Karpas-422 (cell line): Measurements from ENCODE around the gene LCE7A. TPM values are rescaled to one million over a fixed set of nuclear protein-coding genes. Genes with fewer than 3 reads are reported as not detected.

Experiments
- DNase-seq: peaks from one replicate; pipeline ENCODE4 v3.0.0-alpha.2; 2015
- H2AFZ ChIP-seq: fragments of 200-600 bp; sonication (generic); 2 replicates; pipeline ENCODE4 v1.6.1; 2014; ENCODE audit warnings: antibody characterized with exemption, low read length, mixed read lengths
- H3K27ac ChIP-seq: fragments of 200-600 bp; sonication (generic); 2 replicates; pipeline ENCODE4 v1.5.1; 2014; ENCODE audit warnings: mild to moderate bottlenecking, low read length, moderate library complexity
- H3K27me3 ChIP-seq: fragments of 200-600 bp; sonication (generic); 2 replicates; pipeline ENCODE4 v1.6.1; 2014; ENCODE audit warnings: low read length, mixed read lengths
- H3K36me3 ChIP-seq: fragments of 200-600 bp; sonication (generic); 2 replicates; pipeline ENCODE4 v1.6.1; 2014; ENCODE audit warnings: low read length, mixed read lengths; ENCODE audit not compliant: insufficient read depth
- H3K4me1 ChIP-seq: fragments of 200-600 bp; sonication (generic); 2 replicates; pipeline ENCODE4 v1.6.1; 2014; ENCODE audit warnings: mild to moderate bottlenecking, low read length, mixed read lengths
- H3K4me2 ChIP-seq: fragments of 200-600 bp; sonication (generic); 2 replicates; pipeline ENCODE4 v1.6.1; 2014; ENCODE audit warnings: low read length, low read depth, mild to moderate bottlenecking; ENCODE audit not compliant: poor library complexity, severe bottlenecking
- H3K4me3 ChIP-seq: fragments of 200-600 bp; sonication (generic); 2 replicates; pipeline ENCODE4 v1.5.1; 2014; ENCODE audit warnings: mild to moderate bottlenecking, antibody characterized with exemption, low read length, mixed read lengths
- H3K79me2 ChIP-seq: fragments of 200-600 bp; sonication (generic); 2 replicates; pipeline ENCODE4 v1.6.1; 2014; ENCODE audit warnings: mild to moderate bottlenecking, low read length, mixed read lengths
- H3K9ac ChIP-seq: fragments of 200-600 bp; sonication (generic); 2 replicates; pipeline ENCODE4 v1.6.0; 2014; ENCODE audit warnings: low read length
- H3K9me2 ChIP-seq: fragments of 200-600 bp; sonication (generic), shearing (Covaris generic); replicated peaks from 2 replicates; pipeline ENCODE4 v1.6.0; 2014; ENCODE audit warnings: mild to moderate bottlenecking, low read length, moderate library complexity; ENCODE audit not compliant: insufficient read depth
- H3K9me3 ChIP-seq: fragments of 300-700, 200-600 bp; sonication (generic); 2 replicates; pipeline ENCODE4 v1.6.1; 2014; ENCODE audit warnings: low read length, mixed read lengths
- H4K20me1 ChIP-seq: fragments of 200-600 bp; sonication (generic); 2 replicates; pipeline ENCODE4 v1.6.1; 2014; ENCODE audit warnings: mild to moderate bottlenecking, antibody characterized with exemption, low read length, low read depth; ENCODE audit not compliant: insufficient read depth
- total RNA-seq: library from RNA; depleted of rRNA; stranded (reverse); fragments of >200 nt; shearing (Covaris generic); gene quantifications from 2 replicates; pipeline ENCODE4 v1.2.3, GENCODE V29; 2014; ENCODE audit warnings: low replicate concordance; rRNA removed

Gene LCE7A
- total RNA-seq, 1 experiment from 2014 or later: not detected

GRCh38 chr1:152901631-152902030, 41.8 kb downstream of the LCE7A start:
- Histone ChIP-seq H3K36me3 (no peaks in the 10 kb centered on the region), H3K9me2 (no peaks in the 10 kb centered on the region), H3K4me1 (no peaks in the 10 kb centered on the region), H3K4me3 (no peak overlapping the region), H3K27me3 (no peaks in the 10 kb centered on the region), H3K4me2 (no peak overlapping the region), H3K27ac (no peak overlapping the region), H3K9ac (no peak overlapping the region), H2AFZ (no peak overlapping the region), H3K79me2 (no peaks in the 10 kb centered on the region), H4K20me1 (no peaks in the 10 kb centered on the region), H3K9me3 (no peaks in the 10 kb centered on the region)
- no peak for DNase-seq

GRCh38 chr1:152902636-152903035, 42.8 kb downstream of the LCE7A start:
- Histone ChIP-seq H3K27ac (no peak overlapping the region), H2AFZ (no peak overlapping the region), H3K79me2 (no peaks in the 10 kb centered on the region), H3K9me2 (no peaks in the 10 kb centered on the region), H3K9ac (no peak overlapping the region), H3K4me3 (no peak overlapping the region), H4K20me1 (no peaks in the 10 kb centered on the region), H3K27me3 (no peaks in the 10 kb centered on the region), H3K36me3 (no peaks in the 10 kb centered on the region), H3K9me3 (no peaks in the 10 kb centered on the region), H3K4me1 (no peaks in the 10 kb centered on the region), H3K4me2 (no peak overlapping the region)
- no peak for DNase-seq

- no peaks in the 10 kb centered on the region for H3K79me2 ChIP-seq
- no peak overlapping the region for H3K27ac ChIP-seq
- no peak overlapping the region for H3K4me3 ChIP-seq
- no peaks in the 10 kb centered on the region for H3K9me3 ChIP-seq
- H3K9me2 ChIP-seq: no peaks in the 10 kb centered on the region
- no peaks in the 10 kb centered on the region for H3K4me1 ChIP-seq
- DNase-seq: no peak
- no peaks in the 10 kb centered on the region for H3K36me3 ChIP-seq
- H3K4me2 ChIP-seq: no peak overlapping the region
- no peaks in the 10 kb centered on the region for H4K20me1 ChIP-seq
- no peak overlapping the region for H3K9ac ChIP-seq
- H2AFZ ChIP-seq: no peak overlapping the region
- no peaks in the 10 kb centered on the region for H3K27me3 ChIP-seq
Measured at GRCh38 chr1:152904688-152905440, 45.1 kb downstream of the LCE7A start.

- H3K4me3 ChIP-seq: no peak overlapping the region
- no peak overlapping the region for H3K9ac ChIP-seq
- no peaks in the 10 kb centered on the region for H4K20me1 ChIP-seq
- H3K79me2 ChIP-seq: no peaks in the 10 kb centered on the region
- DNase-seq: no peak
- no peaks in the 10 kb centered on the region for H3K9me3 ChIP-seq
- no peaks in the 10 kb centered on the region for H3K9me2 ChIP-seq
- H3K4me1 ChIP-seq: no peaks in the 10 kb centered on the region
- H3K27me3 ChIP-seq: no peaks in the 10 kb centered on the region
- no peaks in the 10 kb centered on the region for H3K36me3 ChIP-seq
- no peak overlapping the region for H3K27ac ChIP-seq
- H3K4me2 ChIP-seq: no peak overlapping the region
- H2AFZ ChIP-seq: no peak overlapping the region
Measured at GRCh38 chr1:152906023-152906565, 46.3 kb downstream of the LCE7A start.

GRCh38 chr1:152907686-152908601, 48.1 kb downstream of the LCE7A start, which contains the start of gene IVL:
Gene IVL (plus strand): TSS chr1:152908546. CDS start chr1:152909798, 1,252 bp downstream.
- H3K27ac ChIP-seq: no peak within 1 kb of the TSS
- H3K79me2 ChIP-seq: no peaks in the 10 kb centered on the region
- DNase-seq: no peak
- no peaks in the 10 kb centered on the region for H4K20me1 ChIP-seq
- H3K4me2 ChIP-seq: no peak within 1 kb of the TSS
- H3K36me3 ChIP-seq: no peaks in the 10 kb centered on the region
- no peaks in the 10 kb centered on the region for H3K9me3 ChIP-seq
- no peak within 1 kb of the TSS for H3K4me3 ChIP-seq
- H3K9ac ChIP-seq: no peak within 1 kb of the TSS
- no peak within 1 kb of the TSS for H2AFZ ChIP-seq
- no peaks in the 10 kb centered on the region for H3K4me1 ChIP-seq
- no peaks in the 10 kb centered on the region for H3K27me3 ChIP-seq
- H3K9me2 ChIP-seq: no peaks in the 10 kb centered on the region

- Histone ChIP-seq H3K4me3 (no peak overlapping the region), H2AFZ (no peak overlapping the region), H3K36me3 (no peaks in the 10 kb centered on the region), H4K20me1 (no peaks in the 10 kb centered on the region), H3K9ac (no peak overlapping the region), H3K9me3 (no peaks in the 10 kb centered on the region), H3K9me2 (no peaks in the 10 kb centered on the region), H3K4me1 (no peaks in the 10 kb centered on the region), H3K79me2 (no peaks in the 10 kb centered on the region), H3K27ac (no peak overlapping the region), H3K27me3 (no peaks in the 10 kb centered on the region), H3K4me2 (no peak overlapping the region)
- DNase-seq: no peak
Measured at GRCh38 chr1:152909206-152909605, 49.4 kb downstream of the LCE7A start.

Other genes with a start within 250 kb of the LCE7A start
- gene LCE3B, start 246.2 kb upstream of the LCE7A start, total RNA-seq: not detected in 2 replicates
- gene LCE3A, start 236.9 kb upstream of the LCE7A start, total RNA-seq: not detected in 2 replicates
- not detected in 2 replicates for gene LCE2D, start 196.6 kb upstream of the LCE7A start, total RNA-seq
- not detected in 2 replicates for gene LCE2C, start 184.7 kb upstream of the LCE7A start, total RNA-seq
- gene LCE2B, start 173.9 kb upstream of the LCE7A start, total RNA-seq: not detected in 2 replicates
- not detected in 2 replicates for gene LCE2A, start 161.7 kb upstream of the LCE7A start, total RNA-seq
- gene LCE4A, start 151.8 kb upstream of the LCE7A start, total RNA-seq: not detected in 2 replicates
- not detected in 2 replicates for gene KPRP, start 102.0 kb upstream of the LCE7A start, total RNA-seq
- gene LCE1F, start 84.9 kb upstream of the LCE7A start, total RNA-seq: not detected in 2 replicates
- not detected in 2 replicates for gene LCE1E, start 73.7 kb upstream of the LCE7A start, total RNA-seq
- not detected in 2 replicates for gene LCE1D, start 63.3 kb upstream of the LCE7A start, total RNA-seq
- gene LCE1C, start 53.3 kb upstream of the LCE7A start, total RNA-seq: not detected in 2 replicates
- gene LCE1B, start 48.0 kb upstream of the LCE7A start, total RNA-seq: not detected in 2 replicates
- gene LCE1A, start 32.5 kb upstream of the LCE7A start, total RNA-seq: not detected in 2 replicates
- gene LCE6A, start 17.1 kb upstream of the LCE7A start, total RNA-seq: not detected in 2 replicates
- not detected in 2 replicates for gene SMCP, start 18.3 kb downstream of the LCE7A start, total RNA-seq
- not detected in 2 replicates for gene IVL, start 48.5 kb downstream of the LCE7A start, total RNA-seq
- gene SPRR5, start 87.2 kb downstream of the LCE7A start, total RNA-seq: not detected in 2 replicates
- gene SPRR4, start 110.7 kb downstream of the LCE7A start, total RNA-seq: not detected in 2 replicates
- not detected in 2 replicates for gene SPRR1A, start 124.1 kb downstream of the LCE7A start, total RNA-seq
- gene SPRR3, start 141.8 kb downstream of the LCE7A start, total RNA-seq: not detected in 2 replicates
- not detected in 2 replicates for gene SPRR1B, start 171.2 kb downstream of the LCE7A start, total RNA-seq
- gene SPRR2D, start 181.1 kb downstream of the LCE7A start, total RNA-seq: not detected in 2 replicates
- gene SPRR2A, start 197.5 kb downstream of the LCE7A start, total RNA-seq: not detected in 2 replicates
- gene SPRR2B, start 211.6 kb downstream of the LCE7A start, total RNA-seq: not detected in 2 replicates
- gene SPRR2E, start 234.5 kb downstream of the LCE7A start, total RNA-seq: not detected in 2 replicates